Measurements from ENCODE around the gene LTB4R2.

GRCh38 chr14:24316597-24316950 lies 6.6 kb downstream of the LTB4R2 start:
- no peak for TF ChIP-seq CTCF (IDR thresholded peaks at IDR 0.05)
- no peak for TF ChIP-seq POLR2A (IDR thresholded peaks at IDR 0.05)

Data from adrenal gland (tissue), 5 donors.